SW480 (cell line): ENCODE data around the gene STOX1.
"Not testable (repeated sequence)": the region's sequence is repeated elsewhere in the genome, so short reads cannot be mapped to it uniquely, and the experiment has no call there.

ENCODE experiments used
- DNase-seq: peaks from one replicate; pipeline ENCODE4 v3.0.0-alpha.2; 2016; ENCODE audit warnings: low spot score

The STOX1 gene

DNA sequence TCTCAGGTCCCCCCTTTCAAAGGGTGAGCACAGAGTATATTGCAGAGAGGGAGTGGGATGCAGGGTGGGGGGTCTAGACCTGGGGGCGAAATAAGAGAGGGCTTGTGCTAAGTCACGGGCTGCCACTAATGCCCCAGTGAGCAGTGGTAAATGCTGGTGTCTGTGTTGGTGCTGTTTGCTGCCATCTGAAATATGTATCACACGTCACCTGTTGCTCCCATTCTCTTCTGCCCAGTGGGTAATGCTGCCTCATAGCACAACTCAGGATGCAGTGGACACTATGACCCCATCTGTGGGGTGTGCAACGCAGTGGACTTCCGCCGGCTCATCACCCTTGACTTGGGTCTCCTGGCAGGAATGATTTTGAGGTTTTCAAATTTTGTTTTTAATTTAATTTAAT is 2.6 kb downstream of the STOX1 start:
- no peak for DNase-seq

DNA sequence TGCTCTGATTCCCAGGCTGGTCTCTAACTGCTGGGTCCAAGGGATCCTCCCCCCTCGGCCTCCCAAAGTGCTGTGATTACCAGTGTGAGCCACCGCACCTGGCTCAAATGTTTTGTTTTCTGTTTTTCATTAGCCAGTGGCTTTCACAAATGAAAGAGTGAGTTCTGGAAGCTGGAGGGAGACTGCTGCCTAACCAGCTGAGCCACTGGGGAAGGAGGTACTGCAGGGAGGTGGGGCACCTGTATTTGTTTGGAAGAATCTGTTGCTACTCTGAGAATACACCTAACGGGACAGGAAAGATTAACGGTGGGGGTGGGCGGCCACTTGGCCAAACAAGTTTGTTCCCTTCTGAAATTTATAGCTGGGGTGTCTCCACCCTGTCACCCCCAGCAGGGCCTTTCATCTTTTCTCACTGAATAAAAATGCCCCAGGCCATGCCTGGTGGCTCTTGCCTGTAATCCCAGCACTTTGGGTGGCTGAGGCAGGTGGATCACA is 4.7 kb downstream of the STOX1 start:
- no peak for DNase-seq

DNA sequence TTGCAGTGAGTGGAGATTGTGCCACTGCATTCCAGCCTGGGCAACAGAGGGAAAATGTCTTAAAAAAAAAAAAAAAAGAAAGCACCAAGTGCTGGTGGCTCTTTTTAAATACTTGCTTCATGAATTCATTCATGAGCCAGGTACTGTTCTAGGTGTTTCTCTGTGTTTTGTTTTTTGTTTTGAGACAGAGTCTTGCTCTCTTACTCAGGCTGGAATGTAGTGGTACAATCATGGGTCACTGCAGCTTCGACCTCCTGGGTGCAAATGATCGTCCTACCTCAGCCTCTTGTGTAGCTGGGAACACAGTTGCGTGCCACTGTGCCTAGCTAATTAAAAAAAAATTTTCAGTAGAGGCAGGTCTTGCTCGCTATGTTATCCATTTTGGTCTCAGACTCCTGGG is 5.3 kb downstream of the STOX1 start:
- no peak for DNase-seq

DNA sequence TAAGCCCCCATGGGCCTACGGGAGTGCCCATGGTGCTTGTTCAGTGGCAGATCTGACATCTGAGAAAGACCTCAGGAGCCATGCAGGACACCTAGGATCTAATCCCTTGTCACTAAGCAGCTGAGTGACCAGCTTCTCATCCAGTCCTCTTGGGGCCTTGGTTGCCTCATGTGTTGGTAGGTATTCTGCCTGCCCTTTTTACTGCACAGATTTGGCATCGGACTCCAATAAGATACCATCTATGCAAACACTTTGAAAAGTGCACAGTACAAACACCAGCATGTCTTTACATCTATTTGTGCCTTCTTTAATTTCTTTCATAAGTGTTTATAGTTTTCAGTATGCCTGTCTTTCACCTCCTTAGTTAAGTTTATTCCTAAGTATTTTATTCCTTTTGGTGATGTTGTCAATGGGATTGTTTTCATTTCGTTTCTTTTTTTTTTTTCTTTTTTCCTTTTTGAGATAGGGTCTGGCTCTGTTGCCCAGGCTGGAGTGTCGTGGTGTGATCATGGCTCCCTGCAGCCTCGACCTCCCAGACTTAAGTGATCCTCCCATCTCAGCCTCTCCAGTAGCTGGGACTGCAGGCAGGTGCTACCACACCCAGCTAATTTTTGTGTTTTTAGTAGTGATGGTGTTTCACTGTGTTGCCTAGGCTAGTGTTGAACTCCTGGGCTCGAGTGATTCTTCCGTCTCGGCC is 10.4 kb downstream of the STOX1 start:
- DNase-seq, result no peak

DNA sequence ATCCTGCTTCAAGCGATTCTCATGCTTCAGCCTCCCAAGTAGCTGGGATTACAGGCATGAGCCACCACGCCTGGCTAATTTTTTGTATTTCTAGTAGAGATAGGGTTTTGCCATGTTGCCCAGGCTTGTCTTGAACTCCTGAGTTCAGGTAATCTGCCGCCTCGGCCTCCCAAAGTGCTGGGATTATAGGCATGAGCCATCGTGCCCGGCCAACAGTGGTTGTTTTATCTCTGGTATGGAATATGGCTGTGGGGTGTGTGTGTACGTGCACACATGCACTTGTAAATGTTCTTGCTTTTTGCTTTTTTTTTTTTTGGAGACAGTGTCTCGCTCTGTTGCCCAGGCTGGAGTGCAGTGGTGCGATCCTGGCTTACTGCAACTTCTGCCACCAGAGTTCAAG is 13.3 kb downstream of the STOX1 start:
- not testable (repeated sequence) for DNase-seq

DNA sequence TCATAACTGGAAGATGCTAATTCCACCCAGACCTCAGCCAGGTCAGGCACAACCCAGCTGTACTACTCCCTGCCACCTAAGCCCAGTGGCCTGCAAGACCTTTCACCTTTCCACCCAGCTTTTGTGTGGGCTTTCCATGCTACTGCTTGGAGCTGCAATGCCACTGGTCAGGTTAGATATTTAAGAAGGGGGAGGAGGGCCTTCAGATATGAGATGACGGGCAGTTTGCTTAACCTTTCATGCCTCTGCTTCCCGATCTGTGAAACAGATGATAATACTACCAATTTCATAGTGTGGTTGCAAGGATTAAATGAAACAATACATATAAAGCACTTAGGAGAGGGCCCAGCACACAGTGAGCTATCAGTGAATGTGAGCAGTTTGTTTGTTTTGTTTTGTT is 20.9 kb downstream of the STOX1 start:
- DNase-seq, result no peak

DNA sequence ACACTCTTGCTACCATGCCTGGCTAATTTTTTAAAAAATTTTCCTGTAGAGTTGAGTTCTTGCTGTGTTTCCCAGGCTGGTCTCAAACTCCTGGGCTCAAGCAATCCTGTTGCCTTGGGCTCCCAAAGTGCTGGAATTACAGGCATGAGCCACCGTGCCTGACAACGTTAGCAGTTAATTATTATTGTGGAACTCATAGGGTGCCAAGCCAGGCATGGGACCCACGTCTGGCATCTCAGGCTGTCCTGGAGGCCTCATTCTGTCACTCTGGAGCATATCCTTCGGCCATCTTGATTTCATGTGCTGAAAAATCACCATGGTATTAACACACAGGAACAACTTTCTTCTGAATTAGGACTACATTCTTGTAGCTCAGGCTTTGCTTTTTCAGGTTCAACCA is 21.5 kb downstream of the STOX1 start:
- no peak for DNase-seq

DNA sequence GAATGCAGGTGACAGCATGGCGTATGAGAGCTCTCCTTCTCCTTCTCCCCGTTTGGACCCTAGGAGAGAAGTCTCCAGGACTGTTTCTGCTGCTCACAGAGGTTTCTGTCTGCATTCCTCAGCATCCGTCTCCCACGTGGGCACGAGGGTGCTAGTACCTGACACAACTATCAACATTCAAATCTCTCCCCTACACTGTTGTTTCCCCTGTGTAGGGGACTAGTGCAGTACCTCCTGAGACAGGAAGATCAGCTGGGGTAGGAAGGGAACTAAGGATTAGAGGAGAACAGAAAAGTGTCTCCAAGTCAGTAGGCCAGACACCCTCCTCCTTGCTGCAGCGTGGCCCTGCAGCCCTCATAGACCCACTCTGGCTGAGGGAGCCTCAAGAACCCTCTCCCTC is 29.0 kb downstream of the STOX1 start:
- DNase-seq, result no peak

DNA sequence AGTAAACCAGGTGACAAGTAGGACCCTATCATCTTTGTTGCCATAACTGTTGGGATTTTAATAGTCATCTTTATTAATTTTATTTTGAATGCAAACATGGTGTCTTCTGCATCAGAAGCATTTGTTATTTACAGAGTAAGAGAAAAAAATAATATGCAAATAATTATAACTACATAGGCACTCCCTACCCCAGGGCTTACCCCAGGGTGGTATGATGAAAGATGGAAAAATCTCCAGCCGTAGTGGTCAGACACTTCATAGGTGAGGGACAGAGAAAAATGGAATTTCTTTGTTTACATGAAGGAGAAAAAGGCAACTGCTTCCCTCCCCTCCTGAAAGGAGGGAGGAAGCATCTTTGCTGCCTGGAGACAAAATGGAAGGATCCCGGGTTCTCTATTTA is 29.7 kb downstream of the STOX1 start:
- DNase-seq, result no peak

DNA sequence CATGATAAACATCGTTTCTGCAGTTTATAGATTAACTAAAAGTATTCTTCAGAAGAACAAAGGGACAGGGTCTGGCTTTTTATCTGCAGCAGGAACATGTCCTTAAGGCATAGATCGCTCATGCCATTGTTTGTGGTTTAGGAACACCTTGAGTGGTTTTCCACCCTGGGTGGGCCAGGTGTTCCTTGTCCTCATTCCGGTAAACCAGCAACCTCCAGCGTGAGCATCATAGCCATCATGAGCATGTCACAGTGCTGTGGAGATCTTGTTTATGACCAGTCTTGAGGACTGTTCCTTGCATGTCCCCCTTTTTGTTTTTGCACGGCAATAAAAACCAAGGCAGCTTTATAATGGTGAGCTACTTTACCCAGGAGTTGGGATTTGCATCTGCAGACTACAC is 33.9 kb downstream of the STOX1 start:
- DNase-seq, result no peak

DNA sequence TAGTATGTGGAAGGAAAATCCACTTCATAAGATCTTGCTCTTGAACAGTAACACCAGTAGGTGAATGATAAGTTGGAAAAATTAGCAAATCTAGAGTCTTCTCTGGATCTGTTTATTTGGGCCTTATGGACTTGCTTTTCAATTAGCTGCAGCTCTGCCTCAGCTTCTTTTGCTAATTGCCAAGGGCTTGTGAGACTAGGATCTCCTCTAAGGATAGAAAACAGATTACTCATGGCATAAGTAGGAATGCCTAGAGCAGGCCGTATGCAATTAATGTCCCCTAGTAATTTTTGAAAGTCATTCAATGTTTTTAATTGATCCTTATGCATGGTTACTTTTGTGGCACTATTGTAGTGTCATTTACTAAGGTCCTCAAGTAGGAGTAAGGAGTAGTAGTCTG is 37.3 kb downstream of the STOX1 start:
- DNase-seq, result no peak

DNA sequence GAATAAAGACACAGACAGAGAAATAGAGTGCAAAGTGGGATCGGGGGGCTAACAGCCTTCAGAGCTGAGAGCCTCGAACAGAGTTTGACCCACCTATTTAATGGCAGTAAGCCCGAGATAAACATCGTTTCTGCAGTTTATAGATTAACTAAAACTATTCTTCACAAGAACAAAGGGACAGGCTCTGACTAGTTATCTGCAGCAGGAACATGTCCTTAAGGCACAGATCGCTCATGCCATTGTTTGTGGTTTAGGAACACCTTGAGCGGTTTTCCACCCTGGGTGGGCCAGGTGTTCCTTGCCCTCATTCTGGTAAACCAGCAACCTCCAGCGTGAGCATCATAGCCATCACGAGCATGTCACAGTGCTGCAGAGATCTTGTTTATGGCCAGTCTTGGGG is 40.8 kb downstream of the STOX1 start:
- DNase-seq, result not testable (repeated sequence)

DNA sequence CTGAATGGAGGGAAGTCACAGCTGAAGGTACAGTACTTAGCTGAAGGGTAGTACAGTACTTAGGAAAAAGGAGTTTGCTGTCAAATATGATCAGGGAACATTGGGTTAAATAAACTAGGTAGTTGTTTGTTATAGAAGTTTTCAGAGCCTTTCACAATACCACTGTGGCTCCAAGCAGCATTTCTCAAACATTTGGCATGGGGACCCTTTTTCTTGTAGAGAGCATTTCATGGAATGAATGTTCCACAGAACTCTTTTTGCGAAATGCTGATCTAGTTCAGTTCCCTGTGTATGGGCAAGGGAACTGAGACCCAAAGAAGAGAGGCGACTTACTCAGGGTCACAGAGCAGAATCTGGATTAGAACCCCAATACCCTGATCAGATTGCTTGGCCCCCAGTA is 42.3 kb downstream of the STOX1 start:
- no peak for DNase-seq

DNA sequence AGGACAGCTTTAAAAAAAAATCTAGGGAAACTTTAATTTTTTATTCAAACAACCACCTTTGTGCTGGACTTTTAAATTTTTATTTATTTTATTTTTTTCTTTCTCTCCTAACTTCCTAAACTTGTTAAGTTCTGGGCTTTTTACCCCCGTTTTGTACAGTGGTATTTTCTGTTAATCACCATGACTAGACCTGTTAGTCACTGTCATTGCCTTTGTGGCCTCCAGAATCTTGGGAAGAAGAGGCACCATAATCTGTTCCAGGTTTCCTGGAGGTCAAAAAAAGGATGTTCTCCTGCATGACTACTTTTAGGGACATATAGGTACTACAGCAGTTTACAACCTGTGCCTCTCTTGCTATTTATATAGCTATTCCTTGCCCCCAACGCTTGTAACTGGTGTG is 42.7 kb downstream of the STOX1 start:
- no peak for DNase-seq

DNA sequence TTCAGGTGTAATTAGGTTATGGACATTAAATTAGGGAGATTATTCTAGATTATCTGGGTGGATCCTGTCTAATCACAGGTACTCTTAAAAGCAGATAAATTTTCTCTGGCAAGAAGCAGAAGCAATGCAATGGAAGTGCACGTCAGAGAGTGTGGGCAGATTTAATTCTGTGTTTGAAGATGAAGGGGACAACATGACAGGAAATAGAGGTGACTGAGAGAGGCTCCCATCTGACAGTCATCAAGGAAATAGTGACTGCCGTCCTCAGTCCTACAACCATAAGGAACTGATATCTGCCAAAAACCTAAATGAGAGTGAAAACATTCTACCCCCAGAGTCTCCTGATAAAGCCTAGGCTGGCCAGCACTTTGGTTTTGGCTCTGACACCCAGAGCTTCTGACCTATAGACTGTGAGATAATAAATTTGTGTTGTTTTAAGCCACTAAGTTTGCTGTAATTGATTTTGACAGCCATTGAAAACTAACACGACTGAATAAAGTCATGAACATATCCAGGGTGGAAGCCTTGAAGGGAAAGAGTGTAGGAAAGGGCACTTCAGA is 43.3 kb downstream of the STOX1 start:
- DNase-seq, result no peak

DNA sequence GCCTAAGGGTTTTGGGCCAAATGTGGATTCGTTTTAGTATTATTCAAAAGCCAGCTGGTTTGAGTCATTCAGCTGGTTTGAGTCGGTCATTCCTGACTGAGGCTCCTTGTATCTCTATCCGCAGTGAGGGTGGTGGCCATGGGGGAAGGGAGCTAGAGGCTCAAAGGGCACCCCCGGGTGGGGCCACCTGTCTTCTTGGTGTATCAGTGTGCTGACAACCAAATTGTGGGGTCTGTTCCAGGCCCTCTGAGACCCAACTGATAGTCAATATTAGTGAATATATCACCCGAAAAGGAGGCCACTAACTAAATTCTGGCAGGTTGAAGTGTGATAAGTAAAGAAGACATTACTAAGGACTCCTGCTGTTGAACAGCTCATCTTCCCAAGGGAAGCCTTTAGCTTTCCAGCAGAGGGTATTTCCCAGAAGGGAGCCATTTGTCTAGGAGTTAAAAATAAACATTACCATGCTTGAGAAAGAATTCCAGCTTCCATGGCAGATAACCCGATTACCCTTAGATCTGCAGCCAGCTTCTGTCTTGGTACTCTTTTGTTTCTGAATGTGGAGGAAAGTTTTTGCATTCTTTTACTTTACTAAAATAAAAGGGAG is 43.9 kb downstream of the STOX1 start:
- DNase-seq, result no peak

DNA sequence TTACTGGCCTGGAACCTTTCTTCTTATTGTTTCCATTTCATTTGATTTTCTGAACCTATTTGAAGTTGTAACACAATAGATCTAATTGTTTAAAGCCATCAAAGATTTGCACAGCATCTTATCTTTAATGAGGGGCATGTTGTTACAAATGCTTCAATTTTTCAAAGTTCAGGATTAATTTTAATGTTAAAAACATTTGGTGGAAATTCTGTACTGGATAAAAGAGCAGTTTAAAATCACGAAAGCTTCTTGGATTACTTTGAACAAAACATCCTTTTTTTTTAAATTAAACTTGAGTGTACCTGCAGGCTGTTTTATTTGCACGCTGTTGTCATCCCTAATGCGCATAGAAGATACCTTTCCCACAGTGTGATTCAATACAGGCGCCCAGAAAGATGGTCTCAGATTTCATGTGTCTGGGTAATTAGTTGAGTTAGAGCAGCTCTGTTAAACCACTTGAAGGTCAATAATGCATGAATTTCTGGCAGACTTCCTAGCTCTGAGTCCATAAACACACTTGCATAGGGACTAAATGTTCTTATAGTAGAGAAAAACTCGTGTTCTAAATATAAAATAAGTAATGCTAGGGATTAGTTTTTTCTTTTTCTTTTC is 44.5 kb downstream of the STOX1 start:
- no peak for DNase-seq

DNA sequence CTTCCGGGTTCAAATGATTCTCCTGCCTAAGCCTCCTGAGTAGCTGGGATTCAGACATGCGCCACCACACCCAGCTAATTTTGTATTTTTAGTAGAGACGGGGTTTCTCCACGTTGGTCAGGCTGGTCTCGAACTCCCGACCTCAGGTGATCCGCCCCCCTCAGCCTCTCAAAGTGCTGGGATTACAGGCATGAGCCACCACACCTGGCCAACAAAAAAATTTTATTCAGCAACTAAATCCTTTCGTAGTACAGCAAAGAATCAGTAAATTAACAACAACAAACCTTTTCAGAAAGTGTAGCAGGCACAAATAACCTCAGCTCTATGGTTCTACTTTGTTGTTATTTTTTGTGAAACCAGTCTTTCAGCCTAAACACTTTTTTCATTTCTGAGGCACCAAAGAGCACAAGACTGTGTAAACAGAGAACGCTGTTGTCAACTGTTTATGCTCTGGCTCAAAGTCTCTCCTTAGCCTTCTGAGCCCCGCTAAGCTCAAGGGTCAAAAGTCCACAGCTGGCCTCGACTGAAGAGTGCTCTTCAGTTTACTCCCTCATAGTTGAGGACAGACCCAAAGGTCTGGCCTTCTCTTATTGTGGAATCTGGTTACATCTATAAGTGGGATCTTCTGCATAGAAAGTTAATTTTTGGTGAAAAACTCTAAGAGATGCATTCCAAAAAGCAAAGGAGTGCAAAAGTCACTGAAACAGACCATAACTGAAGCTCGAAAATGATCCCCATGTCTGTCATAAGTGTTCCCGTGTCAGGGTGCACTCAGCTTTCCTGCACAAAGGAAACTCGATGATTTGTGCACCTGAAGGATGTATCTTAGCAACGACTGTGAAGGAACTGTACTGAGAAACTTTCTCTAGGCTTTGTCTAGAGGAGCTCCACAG is 49.2 kb downstream of the STOX1 start:
- no peak for DNase-seq

DNA sequence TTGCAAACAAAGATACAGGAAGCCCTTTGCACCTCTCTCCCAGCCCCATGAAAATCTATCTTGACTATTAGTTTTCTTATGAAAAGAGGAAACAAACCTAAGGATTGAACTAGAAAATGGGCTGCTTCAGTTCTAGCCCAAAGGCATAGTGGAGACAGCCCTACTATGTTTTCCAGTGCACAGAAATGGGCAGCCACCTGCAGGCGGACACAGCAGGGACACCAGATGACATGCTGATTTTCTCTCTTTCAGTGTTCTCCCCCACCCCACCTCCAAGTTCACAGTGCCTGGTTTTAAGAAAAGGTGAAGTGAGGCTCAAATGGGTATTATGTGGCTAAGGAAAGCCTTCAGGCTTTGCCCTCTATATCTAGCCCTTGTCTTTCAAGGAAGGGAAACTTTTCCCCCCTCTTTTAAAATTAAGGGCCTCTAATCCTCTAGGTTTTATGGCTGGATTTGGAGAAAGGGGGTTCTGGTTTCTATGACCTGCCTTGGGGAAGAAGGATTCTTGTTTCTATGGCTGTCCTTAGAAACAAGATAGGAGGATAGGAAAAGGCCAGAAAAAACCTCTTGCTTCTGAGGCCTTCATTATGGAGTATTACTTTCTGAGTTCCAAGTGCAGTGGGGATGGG is 50.3 kb downstream of the STOX1 start:
- DNase-seq, result no peak

DNA sequence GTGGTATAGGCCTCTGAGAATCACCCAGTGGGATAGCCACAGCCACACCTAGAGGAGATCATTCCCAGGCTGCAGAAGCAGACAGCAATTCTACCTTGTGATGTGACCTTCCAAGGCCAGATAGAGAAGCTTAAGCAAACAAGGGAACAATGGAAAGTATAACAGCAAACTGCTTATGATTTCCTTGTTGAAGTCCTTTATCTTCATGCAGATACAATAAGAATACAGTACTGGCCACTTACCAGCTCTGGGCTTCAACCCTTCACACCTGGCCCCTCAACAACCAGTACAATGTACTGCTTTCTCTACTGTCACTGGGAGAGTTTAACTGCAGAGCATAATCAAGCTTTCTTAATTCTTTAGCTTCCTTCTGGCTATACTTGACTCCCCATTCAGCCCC is 51.2 kb downstream of the STOX1 start:
- no peak for DNase-seq

DNA sequence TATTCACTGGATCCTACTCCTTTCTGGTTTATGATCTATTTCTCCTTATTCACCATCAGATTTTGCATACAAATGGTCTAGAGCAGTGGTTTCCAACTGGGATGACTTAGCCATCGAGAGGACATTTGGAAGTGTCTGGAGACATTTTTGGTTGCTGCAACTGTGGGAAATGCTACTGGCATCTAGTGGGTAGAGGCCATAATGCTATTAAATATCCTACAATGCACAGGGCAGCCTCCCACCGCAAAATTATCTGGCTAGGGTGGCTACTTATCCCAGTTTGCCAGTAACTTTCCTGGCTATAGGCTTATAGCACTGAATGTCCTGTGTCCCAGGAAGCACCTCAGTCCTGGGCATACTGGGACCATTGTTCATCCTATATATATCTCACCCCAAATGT is 52.3 kb downstream of the STOX1 start:
- DNase-seq, result no peak

DNA sequence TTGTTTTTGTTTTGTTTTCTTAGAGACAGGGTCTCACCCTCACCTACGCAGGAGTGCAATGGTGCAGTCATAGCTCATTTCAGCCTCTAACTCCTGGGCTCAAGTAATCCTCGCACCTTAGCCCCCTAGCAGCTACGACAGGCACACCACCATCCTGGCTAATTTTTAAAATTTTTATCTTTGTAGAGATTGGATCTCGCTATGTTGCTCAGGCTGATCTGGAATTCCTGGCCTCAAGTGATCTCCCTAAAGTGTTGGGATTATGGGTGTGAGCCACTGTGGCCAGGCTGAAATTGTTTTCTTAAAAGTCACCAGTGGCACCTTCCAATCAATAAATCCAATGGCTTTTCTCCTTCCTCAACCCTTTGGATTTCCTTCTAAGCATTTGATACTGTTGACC is 52.9 kb downstream of the STOX1 start:
- no peak for DNase-seq
